ENCODE data around the gene C5.

Gene C5

DNA sequence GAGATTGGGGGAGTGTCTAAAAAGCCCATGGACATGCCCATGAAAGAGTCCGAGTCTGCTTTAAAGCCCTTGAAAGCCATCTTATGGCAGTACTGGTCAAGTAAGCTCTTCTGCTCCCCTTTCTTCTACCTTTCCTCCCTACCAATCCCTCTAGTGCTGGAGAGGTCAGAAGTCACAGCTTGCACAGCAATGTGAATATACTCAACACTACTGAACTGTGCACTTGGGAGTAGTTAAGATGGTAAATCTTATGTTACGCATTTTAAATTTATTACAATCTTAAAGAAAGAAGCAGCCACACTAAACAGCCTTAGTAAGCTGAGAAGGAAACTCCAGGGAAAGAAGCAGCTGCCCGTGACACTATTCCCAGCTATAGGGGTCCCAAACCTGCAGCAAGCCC lies 111.2 kb downstream of the C5 start:
- no peak for DNase-seq

GRCh38 chr9:120937596-120937995 lies 112.5 kb downstream of the C5 start:
- no peak for DNase-seq

DNA sequence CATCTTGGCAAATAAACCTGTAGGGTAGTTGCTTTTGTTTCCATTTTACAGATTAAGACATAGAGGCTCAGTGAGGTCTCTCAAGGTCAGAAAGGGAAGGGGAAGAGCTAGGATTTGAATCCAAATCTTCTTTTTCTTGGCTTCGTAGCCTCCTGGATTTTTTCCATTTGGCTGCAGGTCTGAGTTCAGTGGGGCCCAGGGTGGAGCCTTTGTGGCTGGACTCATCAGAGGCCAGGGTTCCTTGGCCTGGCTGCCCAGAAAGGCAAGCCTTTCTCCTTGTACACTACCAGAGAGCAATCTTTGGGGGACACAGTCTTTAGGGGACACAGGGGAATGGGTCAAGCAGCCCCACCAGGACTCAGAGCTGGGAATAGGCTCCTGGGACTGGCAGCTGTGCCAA lies 112.9 kb downstream of the C5 start:
- DNase-seq: no peak

DNA sequence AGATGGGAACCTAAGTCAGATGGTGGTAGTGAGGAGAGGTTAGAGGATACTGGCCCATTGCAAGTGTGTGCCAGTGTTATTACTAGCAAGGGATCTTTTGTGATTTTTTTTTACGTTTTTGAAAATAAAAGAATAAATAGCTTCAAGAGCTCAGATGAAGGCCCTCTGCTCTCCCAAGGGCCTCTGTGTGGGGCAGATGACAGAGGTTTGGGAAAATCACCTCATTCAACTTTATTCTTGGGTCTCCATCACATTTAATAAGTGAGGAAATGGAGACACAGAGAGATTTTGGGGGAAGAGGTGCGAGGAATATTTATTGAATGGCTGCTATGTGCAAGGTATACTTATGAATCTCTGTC lies 113.3 kb downstream of the C5 start:
- DNase-seq: no peak

DNA sequence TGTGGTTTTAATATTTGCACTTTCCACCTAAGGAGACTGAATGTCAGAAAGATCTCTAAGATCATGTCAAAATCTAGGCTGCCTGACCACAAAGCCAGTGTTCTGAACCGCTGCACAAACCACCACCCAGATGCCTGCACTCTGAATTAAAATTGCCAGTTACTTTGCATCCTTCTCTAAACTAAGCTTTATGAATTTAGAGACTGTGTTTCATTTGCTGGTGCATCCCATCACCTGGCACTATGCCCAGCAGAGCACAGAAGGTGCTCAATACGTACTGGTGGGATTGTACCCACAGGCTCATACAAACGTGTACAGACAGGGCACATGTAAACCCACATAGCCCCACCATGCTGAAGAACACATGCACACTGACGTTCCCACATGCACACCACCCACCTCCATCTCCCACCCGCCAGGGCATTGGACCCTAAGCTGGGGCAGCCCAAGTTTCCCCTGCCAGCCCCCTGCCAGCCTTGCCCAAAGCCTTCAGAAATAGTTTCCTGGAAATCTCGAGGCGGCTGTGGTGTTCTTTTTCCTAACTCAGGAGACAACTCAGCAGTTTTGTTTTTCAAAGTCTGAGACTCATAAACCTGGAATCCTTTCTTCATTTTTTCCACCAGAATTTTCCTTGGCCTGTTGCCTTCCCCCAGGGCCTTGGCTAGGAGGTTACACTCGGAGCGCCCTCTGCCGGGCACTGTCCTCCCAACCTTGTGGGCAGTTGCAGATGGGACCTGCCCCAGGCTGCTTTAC lies 113.9 kb downstream of the C5 start:
- peak; percentile 91 for DNase-seq

GRCh38 chr9:120935383-120935857 lies 114.7 kb downstream of the C5 start:
- DNase-seq: peak; percentile 91

GRCh38 chr9:120934281-120934680 lies 115.8 kb downstream of the C5 start:
- DNase-seq: no peak

- no peak for DNase-seq
These were observed 116.6 kb downstream of the C5 start for GRCh38 chr9:120933310-120934055.

- no peak for DNase-seq
These were observed 117.8 kb downstream of the C5 start for GRCh38 chr9:120932086-120932823.

- no peak for DNase-seq
These were observed 118.6 kb downstream of the C5 start for GRCh38 chr9:120931231-120932085.

- DNase-seq: no peak
These were observed 120.8 kb downstream of the C5 start for GRCh38 chr9:120929229-120929791.

DNA sequence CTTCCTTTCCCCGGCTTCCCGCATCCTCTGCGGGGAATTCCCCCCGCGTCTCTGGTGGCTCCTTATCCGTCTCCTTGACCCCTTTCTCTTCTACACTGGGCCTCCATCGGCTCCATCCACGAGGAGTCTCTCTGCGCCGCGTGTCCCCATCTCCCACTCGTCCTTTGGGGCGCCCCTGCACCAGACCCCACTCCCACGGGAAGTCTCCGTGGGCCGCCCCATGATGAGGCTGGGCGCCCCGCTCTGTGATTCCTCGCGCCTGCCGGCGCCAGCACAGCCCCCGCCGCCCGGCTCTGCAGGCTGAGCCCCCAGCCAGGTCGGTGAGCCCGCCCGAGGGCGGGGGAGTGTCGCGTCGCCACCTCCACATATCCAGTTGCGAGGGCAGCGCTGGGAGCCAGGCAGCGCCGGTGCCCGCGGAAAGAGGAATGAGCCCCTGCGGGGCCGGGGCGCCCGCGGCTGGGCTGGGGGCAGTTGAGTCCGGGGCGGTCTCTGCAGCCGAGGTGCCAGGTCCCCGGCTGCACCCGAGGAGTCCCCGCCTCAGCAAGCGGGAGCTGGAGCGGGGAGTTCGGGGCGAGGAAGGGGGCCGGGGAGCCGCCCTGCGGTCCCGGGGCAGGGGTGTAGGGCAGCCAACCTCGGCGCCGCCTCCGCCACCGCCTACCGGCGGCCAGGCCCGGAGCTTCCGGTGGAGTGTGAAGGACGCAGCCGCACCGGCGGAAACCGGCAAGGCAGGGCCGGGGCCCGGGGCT lies 121.4 kb downstream of the C5 start:
- peak; percentile 13 for DNase-seq

GRCh38 chr9:120928015-120928482 lies 122.0 kb downstream of the C5 start:
- no peak for DNase-seq

DNA sequence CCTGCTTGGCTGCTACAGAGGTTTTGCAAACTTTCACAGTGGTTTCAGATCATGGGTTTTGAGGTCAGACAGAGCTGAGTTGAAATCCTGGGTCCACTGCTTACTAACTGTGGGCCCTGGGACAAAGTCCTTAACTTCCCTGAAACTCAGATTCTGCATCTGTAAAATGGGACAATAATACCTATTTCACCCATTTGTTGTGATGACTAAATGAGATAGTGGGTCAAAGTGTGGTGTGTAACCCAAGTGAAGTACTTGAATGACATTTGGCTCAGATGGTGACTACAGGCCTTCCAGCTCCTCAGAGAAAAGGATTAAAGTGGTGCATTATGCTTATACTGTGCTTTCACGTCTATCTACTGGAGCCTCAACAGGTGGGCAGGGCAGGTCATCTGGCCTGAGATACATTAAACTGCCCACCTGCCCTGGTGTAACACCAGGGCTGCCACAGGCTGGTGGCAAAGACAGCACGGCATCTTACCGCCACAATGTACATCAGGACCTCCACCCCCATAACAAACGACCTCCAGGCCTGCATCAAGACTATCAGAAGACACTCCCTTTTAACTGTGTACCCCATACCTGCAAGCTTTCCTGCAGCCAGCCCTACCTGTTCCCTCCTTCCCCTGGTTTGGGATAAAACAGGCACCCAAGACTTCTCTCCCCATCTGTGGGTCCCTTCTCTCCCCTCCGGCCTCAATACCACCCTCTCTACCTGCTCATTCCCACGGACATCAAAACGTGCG lies 122.6 kb downstream of the C5 start:
- no peak for DNase-seq

- DNase-seq: no peak
These were observed 123.6 kb downstream of the C5 start, which contains the start of gene TRAF1 for GRCh38 chr9:120926397-120926928. Gene TRAF1, minus strand, starts transcription at chr9:120926796. Its CDS starts 721 bp downstream, at chr9:120926075.

DNA sequence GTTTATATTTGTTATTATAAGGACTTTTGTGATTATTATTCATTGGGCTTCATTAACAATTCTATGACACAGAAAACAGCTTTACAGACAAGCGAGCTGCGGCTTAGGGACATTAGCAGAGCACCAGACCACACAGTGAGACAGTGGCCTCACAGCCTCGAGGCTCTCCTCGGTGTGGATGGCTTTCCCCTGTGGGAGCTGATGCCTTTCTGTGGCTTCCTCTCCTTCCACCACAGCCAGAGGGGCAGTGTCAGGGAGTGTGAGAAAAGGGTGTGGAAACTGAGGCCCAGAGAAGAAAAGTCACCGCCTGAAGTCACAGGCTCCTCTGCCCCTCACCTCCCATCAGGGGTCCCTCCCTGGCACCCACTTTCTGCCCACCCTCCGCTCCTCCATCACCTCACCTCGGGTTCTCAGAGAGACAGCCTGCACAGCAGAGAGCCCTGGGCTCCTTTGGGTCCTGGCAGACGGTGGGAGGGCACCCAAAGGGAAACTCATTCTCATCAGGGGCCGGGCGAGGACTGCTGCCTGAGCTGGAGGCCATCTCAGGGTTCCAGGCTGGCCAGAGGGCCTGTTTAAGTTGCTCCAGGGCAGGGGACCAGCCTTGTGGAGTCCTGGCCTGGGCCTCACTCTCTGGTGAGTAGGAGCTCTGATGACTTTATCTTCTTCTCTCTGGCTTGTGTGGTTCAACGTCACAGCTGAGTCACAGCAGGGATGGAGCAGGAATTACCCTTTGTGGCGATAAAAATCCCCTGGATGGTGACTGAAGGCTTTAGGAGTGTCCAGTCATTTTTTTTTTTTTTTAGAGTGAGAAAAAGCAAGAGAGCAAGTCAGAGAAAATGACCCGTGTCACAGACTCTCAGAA lies 124.3 kb downstream of the C5 start:
- no peak for DNase-seq

DNA sequence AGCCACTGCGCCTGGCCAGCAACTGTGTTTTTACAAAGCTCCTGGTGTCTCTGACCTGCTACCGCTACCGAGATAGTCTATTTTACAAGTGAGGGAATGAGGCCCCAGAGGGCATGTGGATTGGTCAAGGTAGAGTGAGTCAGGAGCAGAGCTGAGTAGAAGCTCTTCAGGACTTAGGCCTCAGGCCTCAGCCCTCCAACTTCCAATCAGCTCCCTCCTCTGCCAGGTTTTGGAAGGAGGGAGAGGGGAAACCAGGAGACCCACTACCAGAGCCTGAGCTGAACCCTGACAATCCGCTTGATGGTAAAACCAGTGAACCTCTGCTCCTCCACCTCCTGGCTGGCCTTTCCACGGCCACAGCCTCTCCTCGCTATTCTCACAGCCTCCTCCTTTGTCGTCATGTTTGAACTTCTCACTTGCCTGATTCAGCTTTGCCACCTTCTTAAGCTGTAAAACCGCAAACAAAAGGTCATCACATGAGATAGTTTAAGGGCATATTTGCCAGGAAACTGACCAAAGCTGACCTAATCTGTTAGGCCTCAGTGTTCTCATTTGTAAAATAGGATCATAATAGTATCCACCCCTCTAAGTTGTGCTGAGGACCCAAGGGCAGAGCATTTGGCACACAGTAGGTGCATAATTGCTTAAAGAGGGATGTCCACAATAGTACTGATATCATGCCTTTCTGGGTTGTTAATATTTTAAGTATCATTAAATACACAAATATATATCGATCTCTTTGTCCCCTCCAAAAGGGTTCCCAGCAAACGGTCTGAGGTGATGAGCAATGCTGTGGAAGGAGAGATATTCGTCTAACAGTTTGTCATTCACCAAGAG lies 125.2 kb downstream of the C5 start:
- no peak for DNase-seq

DNA sequence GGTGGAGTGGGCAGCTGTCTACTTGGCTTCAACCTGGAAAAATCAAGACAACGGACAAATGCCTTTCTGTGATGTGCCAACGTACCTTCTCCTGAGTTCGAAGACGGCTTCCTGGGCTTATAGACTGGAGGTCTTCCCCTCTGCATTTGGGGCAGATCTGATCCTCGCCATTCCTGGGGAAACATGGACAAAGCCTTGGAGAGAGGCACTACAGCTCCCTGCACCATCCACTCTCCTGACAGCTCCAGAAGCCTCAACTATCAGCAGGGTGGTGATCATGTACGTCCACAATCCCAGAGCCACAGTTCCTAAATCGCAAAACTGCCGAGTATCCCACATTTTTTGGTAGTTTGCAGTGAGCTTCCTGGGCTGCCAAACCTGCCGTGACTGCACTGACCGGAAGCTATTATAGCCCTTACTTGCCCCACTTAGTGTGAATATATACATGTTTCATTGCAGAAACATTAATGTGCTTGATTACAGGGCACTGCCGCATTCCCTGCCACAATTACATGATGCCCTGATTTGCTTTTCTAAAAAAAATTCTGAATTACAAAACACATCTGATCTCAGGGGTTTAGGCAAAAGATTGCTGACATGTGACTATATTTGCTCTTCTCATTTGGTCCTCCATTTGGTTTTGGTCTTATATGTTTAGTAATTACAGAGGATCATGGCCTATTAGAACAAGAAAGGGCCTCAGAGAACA lies 126.3 kb downstream of the C5 start:
- DNase-seq: no peak

Measured in NCI-H2029 treated with DMSO at 0.1 percent for 48 hours (cell line).